Mesendoderm (in vitro differentiated cells): ENCODE results near the gene GSTO1.

Experiments
- DNase-seq: peaks from one replicate; pipeline ENCODE4 v3.0.0; 2013
- H2AK5ac ChIP-seq: 2 replicates; pipeline ENCODE4 v1.6.1; 2013; ENCODE audit warnings: low read length, inconsistent platforms
- H2BK120ac ChIP-seq: 2 replicates; pipeline ENCODE4 v1.6.1; 2013; ENCODE audit warnings: low read depth, mild to moderate bottlenecking, low read length, moderate library complexity, mixed read lengths
- H2BK15ac ChIP-seq: replicated peaks from 2 replicates; pipeline ENCODE4 v1.6.1; 2013; ENCODE audit warnings: low read depth, mild to moderate bottlenecking, moderate library complexity
- H2BK5ac ChIP-seq: 2 replicates; pipeline ENCODE4 v1.6.1; 2013; ENCODE audit warnings: low read length, inconsistent platforms
- H3K18ac ChIP-seq: 2 replicates; pipeline ENCODE4 v1.6.1; 2013; ENCODE audit warnings: mild to moderate bottlenecking, low read length, mixed read lengths
- H3K23ac ChIP-seq: one replicate; pipeline ENCODE4 v1.6.1; 2013; ENCODE audit warnings: low read length
- H3K27ac ChIP-seq: 2 replicates; pipeline ENCODE4 v1.5.1; 2013; ENCODE audit warnings: low read depth, mild to moderate bottlenecking, inconsistent platforms, low read length, moderate library complexity
- H3K27me3 ChIP-seq: 2 replicates; pipeline ENCODE4 v1.6.1; 2013; ENCODE audit warnings: low read length, control low read depth, mild to moderate bottlenecking, inconsistent platforms; ENCODE audit not compliant: insufficient read depth, poor library complexity
- H3K36me3 ChIP-seq: 2 replicates; pipeline ENCODE4 v1.6.1; 2013; ENCODE audit warnings: low read length, inconsistent platforms; ENCODE audit not compliant: control insufficient read depth, insufficient read depth
- H3K4ac ChIP-seq: one replicate; pipeline ENCODE4 v1.6.1; 2013; ENCODE audit warnings: low read depth, mild to moderate bottlenecking, low read length, moderate library complexity
- H3K4me1 ChIP-seq: 2 replicates; pipeline ENCODE4 v1.6.1; 2013; ENCODE audit warnings: low read depth, low read length, inconsistent platforms; ENCODE audit not compliant: control insufficient read depth
- H3K4me2 ChIP-seq: 2 replicates; pipeline ENCODE4 v1.6.1; 2013; ENCODE audit warnings: low read length
- H3K4me3 ChIP-seq: 2 replicates; pipeline ENCODE4 v1.5.1; 2013; ENCODE audit warnings: mild to moderate bottlenecking, low read length
- H3K56ac ChIP-seq: one replicate; pipeline ENCODE4 v1.6.1; 2013; ENCODE audit warnings: low read length
- H3K79me1 ChIP-seq: 2 replicates; pipeline ENCODE4 v1.6.1; 2013; ENCODE audit warnings: low read length, inconsistent platforms
- H3K79me2 ChIP-seq: 2 replicates; pipeline ENCODE4 v1.6.1; 2013; ENCODE audit warnings: mild to moderate bottlenecking, low read length; ENCODE audit not compliant: control insufficient read depth, insufficient read depth
- H3K9ac ChIP-seq: 2 replicates; pipeline ENCODE4 v1.6.1; 2013; ENCODE audit warnings: low read length, inconsistent platforms
- H4K5ac ChIP-seq: one replicate; pipeline ENCODE4 v1.6.1; 2013; ENCODE audit warnings: low read length
- H4K8ac ChIP-seq: one replicate; pipeline ENCODE4 v1.6.1; 2013; ENCODE audit warnings: low read depth, mild to moderate bottlenecking, control low read depth, low read length, moderate library complexity
- WGBS: extraction: QIAGEN DNeasy Blood & Tissue Kit; methylation state at CpG from one replicate; pipeline ENCODE4 v1.1.7; 2013; ENCODE audit warnings: low lambda C conversion rate, missing lambda C conversion rate; ENCODE audit not compliant: insufficient coverage; ENCODE audit errors: extremely low coverage; 5-methylcytosine and 5-hydroxymethylcytosine counted together

GSTO1 gene

DNA sequence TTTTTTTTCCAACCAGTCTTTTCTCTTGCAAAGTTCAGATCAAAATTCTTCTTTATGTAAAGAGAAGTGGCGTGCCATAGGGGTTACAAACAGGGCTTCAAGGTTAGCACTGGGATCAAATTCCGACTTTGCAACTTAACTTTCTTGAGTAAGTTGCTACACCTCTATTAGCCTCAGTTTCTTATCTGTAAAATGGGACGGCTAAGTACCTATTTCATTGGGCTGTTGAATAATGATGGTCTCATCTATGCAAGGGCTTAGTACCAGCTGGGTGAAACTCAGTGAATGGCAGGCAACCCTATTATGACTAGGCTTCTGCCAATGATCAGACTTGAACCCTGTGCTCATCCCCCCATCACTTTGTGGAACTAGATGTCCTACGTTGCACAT lies 49.7 kb downstream of the GSTO1 start:
- no peak overlapping the region for H2AK5ac ChIP-seq
- no peak overlapping the region for H3K9ac ChIP-seq
- no peak overlapping the region for H2BK120ac ChIP-seq
- H3K4me1 ChIP-seq, result peaks cover 11% of the 10 kb centered on the region
- no peak overlapping the region for H3K56ac ChIP-seq
- no peak overlapping the region for H3K23ac ChIP-seq
- no peak overlapping the region for H2BK15ac ChIP-seq
- no peak overlapping the region for H3K4me2 ChIP-seq
- H4K8ac ChIP-seq, result no peak overlapping the region
- H3K36me3 ChIP-seq, result no peaks in the 10 kb centered on the region
- no peak overlapping the region for H2BK5ac ChIP-seq
- no peak overlapping the region for H3K4ac ChIP-seq
- H3K18ac ChIP-seq, result no peak overlapping the region
- no peak for DNase-seq
- no peaks in the 10 kb centered on the region for H3K79me2 ChIP-seq
- no peak overlapping the region for H3K27ac ChIP-seq
- WGBS, result no CpG with 5 or more reads among the region's 4 CpGs
- no peaks in the 10 kb centered on the region for H3K27me3 ChIP-seq
- no peaks in the 10 kb centered on the region for H3K79me1 ChIP-seq
- H4K5ac ChIP-seq, result no peak overlapping the region
- H3K4me3 ChIP-seq, result no peak overlapping the region

DNA sequence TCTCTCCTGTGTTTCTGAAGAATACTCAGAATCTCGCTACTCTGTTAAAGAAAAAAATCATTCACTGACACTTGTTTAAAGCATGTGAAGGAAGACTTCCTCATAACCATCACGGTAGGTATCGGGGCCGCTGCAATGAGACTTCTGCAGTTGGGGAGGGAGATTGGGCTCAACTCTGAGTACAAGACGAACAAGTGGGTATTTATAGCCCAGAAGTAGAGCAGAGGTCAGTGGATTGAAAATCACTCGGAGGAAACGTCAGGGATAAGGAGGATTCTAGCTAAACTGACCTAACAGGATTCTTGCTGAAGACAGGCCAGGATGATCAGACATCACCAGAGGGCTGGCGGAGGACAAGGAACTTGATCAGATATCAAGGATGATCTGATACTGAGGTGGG lies 50.2 kb downstream of the GSTO1 start:
- Histone ChIP-seq H3K4me3 (no peak overlapping the region), H3K9ac (no peak overlapping the region), H3K79me1 (no peaks in the 10 kb centered on the region), H3K36me3 (no peaks in the 10 kb centered on the region), H3K23ac (no peak overlapping the region), H2BK120ac (no peak overlapping the region), H2BK5ac (no peak overlapping the region), H3K79me2 (no peaks in the 10 kb centered on the region), H3K27ac (no peak overlapping the region), H3K4ac (no peak overlapping the region), H3K18ac (no peak overlapping the region), H3K4me1 (peaks cover 11% of the 10 kb centered on the region), H4K8ac (no peak overlapping the region), H3K27me3 (no peaks in the 10 kb centered on the region), H2BK15ac (no peak overlapping the region), H4K5ac (no peak overlapping the region), H3K56ac (no peak overlapping the region), H2AK5ac (no peak overlapping the region), H3K4me2 (no peak overlapping the region)
- WGBS, result no CpG with 5 or more reads among the region's 8 CpGs
- DNase-seq, result no peak

DNA sequence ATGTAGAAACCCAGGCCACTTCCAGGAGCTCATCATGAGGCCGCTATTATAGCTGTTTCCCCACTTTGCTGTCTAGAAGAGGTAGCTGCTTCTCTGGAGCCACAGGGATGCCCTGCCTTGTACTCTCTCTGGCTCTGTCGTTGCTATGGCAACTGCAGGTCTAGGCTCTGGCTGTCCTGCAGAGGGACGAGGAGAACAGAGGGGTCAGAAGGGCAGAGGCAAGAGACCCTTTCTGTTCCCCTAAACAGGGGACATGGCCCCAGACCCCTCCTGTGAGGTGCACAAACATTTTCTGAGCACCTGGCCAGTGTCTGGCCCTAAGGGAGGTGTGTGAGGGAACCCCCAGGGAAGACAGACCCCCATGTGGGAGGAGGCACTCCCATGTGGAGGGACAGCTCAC lies 52.2 kb downstream of the GSTO1 start:
- H2BK5ac ChIP-seq, result no peak overlapping the region
- H3K4ac ChIP-seq, result no peak overlapping the region
- DNase-seq, result peak; percentile 82
- H3K36me3 ChIP-seq, result no peaks in the 10 kb centered on the region
- no peak overlapping the region for H3K27ac ChIP-seq
- no peaks in the 10 kb centered on the region for H3K79me2 ChIP-seq
- WGBS, result no CpG with 5 or more reads among the region's 3 CpGs
- no peak overlapping the region for H4K8ac ChIP-seq
- H3K9ac ChIP-seq, result no peak overlapping the region
- no peak overlapping the region for H2AK5ac ChIP-seq
- no peak overlapping the region for H3K56ac ChIP-seq
- no peaks in the 10 kb centered on the region for H3K27me3 ChIP-seq
- H3K23ac ChIP-seq, result no peak overlapping the region
- no peaks in the 10 kb centered on the region for H3K4me1 ChIP-seq
- H3K4me2 ChIP-seq, result no peak overlapping the region
- H3K4me3 ChIP-seq, result no peak overlapping the region
- H2BK120ac ChIP-seq, result no peak overlapping the region
- H4K5ac ChIP-seq, result no peak overlapping the region
- peaks cover 8% of the 10 kb centered on the region for H3K79me1 ChIP-seq
- H3K18ac ChIP-seq, result no peak overlapping the region
- no peak overlapping the region for H2BK15ac ChIP-seq

DNA sequence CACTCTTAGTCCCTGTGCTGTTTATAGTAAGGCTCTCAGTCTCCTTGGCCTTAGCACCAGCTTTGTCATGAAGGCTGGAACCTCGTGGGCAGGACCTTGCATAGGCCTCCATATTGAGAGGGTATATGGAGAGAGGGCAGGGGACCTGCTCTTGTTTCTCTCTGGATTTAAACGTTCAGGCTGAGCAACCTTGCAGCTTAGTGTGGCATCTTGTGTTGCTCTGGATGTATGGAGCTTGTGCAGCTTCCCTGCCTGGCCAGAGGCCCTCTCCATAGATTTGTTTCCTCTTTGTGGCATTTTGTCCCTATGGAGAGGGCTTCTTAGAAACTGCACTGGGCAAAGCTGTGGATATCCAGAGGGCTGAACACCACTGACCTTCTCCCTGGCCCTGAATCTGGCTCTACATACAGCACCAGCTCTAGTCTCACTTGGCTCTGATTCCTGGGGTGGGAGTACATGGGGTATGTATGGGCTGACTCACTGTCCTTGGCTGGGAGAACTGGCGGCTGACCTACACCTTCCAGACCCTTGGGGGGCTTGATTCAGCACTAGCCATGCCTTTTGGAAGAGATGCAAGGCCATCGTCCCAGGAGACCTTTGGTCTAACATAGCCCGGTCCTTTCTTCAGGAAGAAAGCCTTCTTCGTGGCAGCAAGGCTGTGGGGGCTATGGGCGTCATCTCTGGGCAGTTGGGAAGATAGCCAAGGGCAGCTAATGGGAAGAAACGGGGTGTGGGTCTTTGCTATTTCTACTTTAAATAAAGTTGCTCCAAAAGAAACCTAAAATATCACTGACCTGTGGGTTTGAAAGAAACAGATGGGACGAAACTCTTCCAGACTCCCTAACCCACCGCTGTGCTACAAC lies 53.1 kb downstream of the GSTO1 start:
- Histone ChIP-seq H4K5ac (no peak overlapping the region), H3K27me3 (no peaks in the 10 kb centered on the region), H2AK5ac (no peak overlapping the region), H3K4me1 (no peaks in the 10 kb centered on the region), H3K18ac (no peak overlapping the region), H3K36me3 (no peaks in the 10 kb centered on the region), H3K23ac (no peak overlapping the region), H3K79me1 (peaks cover 12% of the 10 kb centered on the region), H3K27ac (no peak overlapping the region), H4K8ac (no peak overlapping the region), H3K79me2 (no peaks in the 10 kb centered on the region), H3K4me2 (no peak overlapping the region), H2BK120ac (no peak overlapping the region), H3K4ac (no peak overlapping the region), H3K9ac (no peak overlapping the region), H2BK15ac (no peak overlapping the region), H3K4me3 (no peak overlapping the region), H2BK5ac (no peak overlapping the region), H3K56ac (no peak overlapping the region)
- no peak for DNase-seq
- WGBS, result no CpG with 5 or more reads among the region's 10 CpGs

DNA sequence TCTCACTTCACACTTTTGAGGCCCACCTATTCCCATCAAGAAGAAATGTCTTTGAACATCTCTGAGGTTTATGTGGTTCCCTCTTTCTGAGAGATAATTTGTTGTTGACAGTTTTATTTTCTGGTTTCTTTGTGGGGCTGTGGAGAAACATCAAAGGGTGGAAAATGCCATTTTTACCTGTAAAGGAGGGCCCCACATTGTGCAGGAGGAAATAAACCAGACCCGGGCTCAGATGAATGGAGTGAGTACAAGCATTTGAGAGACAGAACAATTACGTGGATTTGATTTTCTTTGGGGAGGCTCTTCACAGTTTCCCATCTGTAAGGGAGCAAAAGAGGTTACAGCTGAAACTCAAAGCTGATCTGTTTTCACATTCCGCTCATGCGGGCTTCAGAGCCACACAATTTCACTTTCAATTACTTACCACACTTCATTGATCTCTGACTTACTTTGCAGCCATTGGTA lies 53.8 kb downstream of the GSTO1 start:
- DNase-seq, result no peak
- H3K4me1 ChIP-seq, result no peaks in the 10 kb centered on the region
- no CpG with 5 or more reads among the region's 4 CpGs for WGBS
- H2BK120ac ChIP-seq, result no peak overlapping the region
- H2BK5ac ChIP-seq, result no peak overlapping the region
- H3K27ac ChIP-seq, result no peak overlapping the region
- H3K4ac ChIP-seq, result no peak overlapping the region
- no peak overlapping the region for H3K18ac ChIP-seq
- no peak overlapping the region for H3K4me2 ChIP-seq
- no peak overlapping the region for H3K23ac ChIP-seq
- no peak overlapping the region for H4K8ac ChIP-seq
- peaks cover 4% of the 10 kb centered on the region for H3K36me3 ChIP-seq
- H3K79me2 ChIP-seq, result peaks cover 3% of the 10 kb centered on the region
- no peak overlapping the region for H3K56ac ChIP-seq
- H4K5ac ChIP-seq, result no peak overlapping the region
- H3K27me3 ChIP-seq, result no peaks in the 10 kb centered on the region
- H2BK15ac ChIP-seq, result no peak overlapping the region
- no peak overlapping the region for H3K4me3 ChIP-seq
- no peak overlapping the region for H3K9ac ChIP-seq
- H3K79me1 ChIP-seq, result peaks cover 19% of the 10 kb centered on the region
- no peak overlapping the region for H2AK5ac ChIP-seq
